ENCODE data around the gene CILP2. TPM values are rescaled to one million over a fixed set of nuclear protein-coding genes. Genes with fewer than 3 reads are reported as not detected.

The CILP2 gene
- total RNA-seq, 4 donors from 2014 or later, result 0.19 to 0.27 TPM; not detected in 2

GRCh38 chr19:19549804-19550464 is 11.9 kb downstream of the CILP2 start:
- Histone ChIP-seq H3K9me3 (no peaks in the 10 kb centered on the region), H3K36me3 (no peaks in the 10 kb centered on the region), H3K4me3 (no peak overlapping the region), H3K4me1 (no peaks in the 10 kb centered on the region), H3K27me3 (peaks cover 73% of the 10 kb centered on the region), H3K27ac (no peak overlapping the region)
- 64 to 72% methylated on average over 9 to 10 of the region's 23 CpGs for WGBS, 2 donors (ENCODE audit: low coverage in 1 of 2)
- no peak for ATAC-seq
- TF ChIP-seq POLR2A (IDR thresholded peaks at IDR 0.05), result no peak
- no peak for TF ChIP-seq POLR2AphosphoS5 (IDR thresholded peaks at IDR 0.05)
- no peak for TF ChIP-seq EP300 (IDR thresholded peaks at IDR 0.05)
- no peak for TF ChIP-seq CTCF (IDR thresholded peaks at IDR 0.05)

- ATAC-seq, result no peak
- Histone ChIP-seq H3K4me1 (no peaks in the 10 kb centered on the region), H3K27me3 (peaks cover 70% of the 10 kb centered on the region), H3K27ac (no peak overlapping the region), H3K36me3 (no peaks in the 10 kb centered on the region), H3K9me3 (no peaks in the 10 kb centered on the region), H3K4me3 (no peak overlapping the region)
- WGBS, 2 donors (ENCODE audit: low coverage in 1 of 2), result no CpG with 5 or more reads among the region's 8 CpGs
- no peak for TF ChIP-seq CTCF (IDR thresholded peaks at IDR 0.05)
- TF ChIP-seq EP300 (IDR thresholded peaks at IDR 0.05), result no peak
- no peak for TF ChIP-seq POLR2A (IDR thresholded peaks at IDR 0.05)
- no peak for TF ChIP-seq POLR2AphosphoS5 (IDR thresholded peaks at IDR 0.05)
Measured at GRCh38 chr19:19550485-19550929, 12.4 kb downstream of the CILP2 start.

GRCh38 chr19:19550972-19551852 is 13.1 kb downstream of the CILP2 start:
- no peaks in the 10 kb centered on the region for H3K36me3 ChIP-seq

GRCh38 chr19:19551853-19552192 is 13.8 kb downstream of the CILP2 start:
- H3K27me3 ChIP-seq, result peaks cover 57% of the 10 kb centered on the region
- no peaks in the 10 kb centered on the region for H3K4me1 ChIP-seq
- H3K27ac ChIP-seq, result no peak overlapping the region
- WGBS, 2 donors (ENCODE audit: low coverage in 1 of 2), result 80 to 83% methylated on average over 1 to 2 of the region's 14 CpGs
- H3K9me3 ChIP-seq, result no peaks in the 10 kb centered on the region
- H3K4me3 ChIP-seq, result no peak overlapping the region
- ATAC-seq, result no peak
- H3K36me3 ChIP-seq, result no peaks in the 10 kb centered on the region
- TF ChIP-seq POLR2AphosphoS5 (IDR thresholded peaks at IDR 0.05) (no peak), CTCF (IDR thresholded peaks at IDR 0.05) (no peak), EP300 (IDR thresholded peaks at IDR 0.05) (no peak), POLR2A (IDR thresholded peaks at IDR 0.05) (no peak)

More at GRCh38 chr19:19550972-19551852, 13.1 kb downstream of the CILP2 start:
- H3K27me3 ChIP-seq, result peaks cover 63% of the 10 kb centered on the region
- no peak overlapping the region for H3K4me3 ChIP-seq
- no peak for ATAC-seq
- H3K27ac ChIP-seq, result no peak overlapping the region
- no peaks in the 10 kb centered on the region for H3K9me3 ChIP-seq
- TF ChIP-seq CTCF (IDR thresholded peaks at IDR 0.05), result no peak
- TF ChIP-seq EP300 (IDR thresholded peaks at IDR 0.05), result no peak
- TF ChIP-seq POLR2A (IDR thresholded peaks at IDR 0.05), result no peak
- no peak for TF ChIP-seq POLR2AphosphoS5 (IDR thresholded peaks at IDR 0.05)
- 89 to 100% methylated on average over 1 to 2 of the region's 10 CpGs for WGBS, 2 donors (ENCODE audit: low coverage in 1 of 2)
- no peaks in the 10 kb centered on the region for H3K4me1 ChIP-seq
